ENCODE results near the gene NEGR1. TPM values are rescaled to one million over a fixed set of nuclear protein-coding genes. Genes with fewer than 3 reads are reported as not detected.

The NEGR1 gene
- total RNA-seq, 4 donors from 2014 or later: 4.1 to 12.4 (median 10.2) TPM

GRCh38 chr1:72197786-72198185 is 84.6 kb downstream of the NEGR1 start:
- TF ChIP-seq POLR2A (IDR thresholded peaks at IDR 0.05): no peak
- TF ChIP-seq CTCF (IDR thresholded peaks at IDR 0.05): no peak
- no peak overlapping the region for H3K27ac ChIP-seq
- WGBS, 2 donors: 73 to 92% methylated on average over 3 of the region's 3 CpGs

GRCh38 chr1:72186733-72187307 is 95.5 kb downstream of the NEGR1 start:
- Histone ChIP-seq H3K36me3 (no peaks in the 10 kb centered on the region), H3K9me3 (no peaks in the 10 kb centered on the region), H3K4me1 (peaks cover 0 to 3% of the 10 kb centered on the region in 2 donors), H3K27ac (no peak overlapping the region), H3K4me3 (replicated peaks in 1 of 3) (no peak overlapping the region), H3K27me3 (no peaks in the 10 kb centered on the region)
- DNase-seq: no peak
- no peak for TF ChIP-seq POLR2A (IDR thresholded peaks at IDR 0.05)
- TF ChIP-seq CTCF (IDR thresholded peaks at IDR 0.05): peak in 4 of 6 experiments; percentile 19 to 41 (median 20)
- intact Hi-C loops (cut with DNase I): no loop called here
- WGBS, 2 donors: 88 to 96% methylated on average over 1 of the region's 1 CpG

More at GRCh38 chr1:72197786-72198185, 84.6 kb downstream of the NEGR1 start:
- Histone ChIP-seq H3K27me3 (no peaks in the 10 kb centered on the region), H3K4me3 (replicated peaks in 1 of 3) (no peak overlapping the region), H3K4me1 (no peaks in the 10 kb centered on the region), H3K9me3 (no peaks in the 10 kb centered on the region), H3K36me3 (no peaks in the 10 kb centered on the region)
- intact Hi-C loops (cut with DNase I): no loop called here
- no peak for DNase-seq

DNA sequence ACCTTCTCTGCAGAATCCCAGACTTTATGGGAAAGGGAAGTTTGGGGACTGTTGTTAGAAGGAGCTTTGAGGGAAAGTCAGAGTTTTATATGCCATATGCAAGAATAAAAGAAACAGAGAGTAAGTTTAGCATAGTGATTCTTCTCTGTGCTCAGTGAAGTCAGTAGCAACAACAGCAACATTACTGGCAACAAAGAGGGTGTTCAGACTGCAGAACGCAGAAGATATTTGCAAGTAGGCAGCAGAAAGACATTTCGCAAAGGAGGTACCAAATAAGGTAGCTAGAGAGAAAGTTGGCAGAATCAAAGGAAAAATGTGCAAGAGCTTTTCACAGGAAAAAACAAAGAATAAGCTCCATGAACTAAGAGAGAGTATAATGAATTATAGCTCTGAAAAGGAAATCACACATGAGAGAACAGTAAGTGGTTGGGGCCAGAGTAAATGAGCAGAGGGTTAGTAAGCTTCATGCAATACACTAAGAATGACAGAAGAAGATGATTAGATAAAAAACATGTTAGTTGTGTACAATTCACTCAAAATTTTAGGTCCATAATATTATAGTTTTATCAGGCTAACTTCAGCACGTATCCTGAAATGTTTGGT is 98.1 kb downstream of the NEGR1 start:
- H3K4me3 ChIP-seq (replicated peaks in 1 of 3): no peak overlapping the region
- no peak for DNase-seq
- no peaks in the 10 kb centered on the region for H3K27me3 ChIP-seq
- H3K4me1 ChIP-seq: peaks cover 0 to 3% of the 10 kb centered on the region in 2 donors
- 49 to 58% methylated on average over 3 of the region's 3 CpGs for WGBS, 2 donors
- no peak overlapping the region for H3K27ac ChIP-seq
- H3K36me3 ChIP-seq: no peaks in the 10 kb centered on the region
- TF ChIP-seq CTCF (IDR thresholded peaks at IDR 0.05) (no peak), POLR2A (IDR thresholded peaks at IDR 0.05) (no peak)
- no peaks in the 10 kb centered on the region for H3K9me3 ChIP-seq
- intact Hi-C loops (cut with DNase I): no loop called here

DNA sequence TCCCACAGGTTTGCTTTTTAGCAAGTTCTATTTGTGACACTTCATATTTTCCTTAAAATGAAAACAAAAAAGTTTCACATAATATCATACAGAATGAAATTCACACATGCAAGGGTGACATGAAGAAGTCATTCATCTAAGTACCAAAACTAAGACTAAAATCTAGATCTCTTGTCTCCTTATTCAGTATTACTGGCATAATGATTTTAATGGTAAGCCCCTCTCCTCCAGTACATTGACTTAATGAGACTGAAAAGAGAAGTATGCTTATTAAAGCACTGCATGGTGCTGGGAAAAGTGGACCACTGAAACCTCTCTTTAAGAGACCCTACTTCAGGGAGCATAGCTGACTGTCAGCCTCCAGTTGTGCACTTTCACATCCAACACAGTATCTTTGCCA is 99.5 kb downstream of the NEGR1 start:
- no peak for DNase-seq
- intact Hi-C loops (cut with DNase I): no loop called here
- H3K36me3 ChIP-seq: no peaks in the 10 kb centered on the region
- TF ChIP-seq CTCF (IDR thresholded peaks at IDR 0.05) (no peak), POLR2A (IDR thresholded peaks at IDR 0.05) (no peak)
- no peak overlapping the region for H3K4me3 ChIP-seq (replicated peaks in 1 of 3)
- no peaks in the 10 kb centered on the region for H3K9me3 ChIP-seq
- H3K27ac ChIP-seq: no peak overlapping the region
- no peaks in the 10 kb centered on the region for H3K27me3 ChIP-seq
- H3K4me1 ChIP-seq: peaks cover 0 to 3% of the 10 kb centered on the region in 2 donors

DNA sequence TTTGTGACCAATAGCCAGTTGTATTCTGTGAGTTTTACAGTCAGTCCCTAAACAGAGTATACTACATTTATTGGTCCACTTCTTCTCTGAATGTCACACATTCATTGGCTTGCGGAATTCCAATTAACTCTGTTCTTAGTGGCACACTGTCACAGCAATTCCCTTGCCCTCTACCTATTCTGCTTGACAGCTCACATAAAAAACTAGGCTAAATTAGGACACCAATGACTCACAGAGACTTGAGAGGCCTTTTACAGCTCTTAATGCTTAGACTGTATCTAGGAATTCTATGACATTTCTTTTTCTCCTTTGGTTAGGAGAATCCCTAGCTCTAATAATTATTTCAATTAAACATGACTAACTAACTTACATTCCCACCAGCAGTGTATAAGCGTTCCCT is 104.1 kb downstream of the NEGR1 start:
- no peak overlapping the region for H3K27ac ChIP-seq
- intact Hi-C loops (cut with DNase I): no loop called here
- H3K4me3 ChIP-seq (replicated peaks in 1 of 3): no peak overlapping the region
- no peaks in the 10 kb centered on the region for H3K36me3 ChIP-seq
- H3K9me3 ChIP-seq: no peaks in the 10 kb centered on the region
- DNase-seq: no peak
- H3K4me1 ChIP-seq: no peaks in the 10 kb centered on the region
- WGBS, 2 donors: 85 to 93% methylated on average over 2 of the region's 2 CpGs
- H3K27me3 ChIP-seq: no peaks in the 10 kb centered on the region
- TF ChIP-seq POLR2A (IDR thresholded peaks at IDR 0.05) (no peak), CTCF (IDR thresholded peaks at IDR 0.05) (no peak)

All from thyroid gland (tissue), 4 donors.